BJ (cell line): ENCODE measurements around the gene IFI6. TPM values are rescaled to one million over a fixed set of nuclear protein-coding genes. Genes with fewer than 3 reads are reported as not detected.
"Not testable (repeated sequence)": the region's sequence is repeated elsewhere in the genome, so short reads cannot be mapped to it uniquely, and the experiment has no call there.

Experiments used
- CTCF ChIA-PET: fragments of 350-600 bp; formaldehyde crosslinking; extraction: SDS; loops from one replicate; lab custom pipeline; 2021; ENCODE audit warnings: antibody characterized with exemption, inconsistent platforms; lab: Yijun Ruan, JAX
- POLR2A ChIA-PET: fragments of 300-600 bp; sonication (Branson Sonifier 250); formaldehyde crosslinking; extraction: SDS; loops from one replicate; lab custom pipeline; 2021; ENCODE audit warnings: antibody characterized with exemption; lab: Charles Lee
- DNase-seq: peaks from one replicate; pipeline ENCODE4 v3.0.0-alpha.2; 2011; ENCODE audit warnings: low read depth
- H3K27me3 ChIP-seq: 2 replicates; pipeline ENCODE4 v1.6.0; 2011; ENCODE audit warnings: low read length; ENCODE audit not compliant: control insufficient read depth, insufficient read depth
- H3K36me3 ChIP-seq: 2 replicates; pipeline ENCODE4 v1.5.1; 2011; ENCODE audit warnings: low read length; ENCODE audit not compliant: control insufficient read depth, insufficient read depth
- H3K4me3 ChIP-seq: 2 replicates; pipeline ENCODE4 v1.5.1; 2011; ENCODE audit warnings: low read depth, mild to moderate bottlenecking, control low read depth, low read length
- CTCF ChIP-seq: IDR thresholded peaks from 2 replicates; pipeline ENCODE4 v1.5.1; 2011; ENCODE audit warnings: low read depth, mild to moderate bottlenecking, control low read depth, inconsistent platforms, low read length, moderate library complexity; ENCODE audit not compliant: insufficient read depth
- polyA plus RNA-seq: library from polyadenylated mRNA; depleted of rRNA; stranded (reverse); fragments of >200 nt; gene quantifications from 2 replicates; pipeline ENCODE4 v1.2.3, GENCODE V29; 2011

The IFI6 gene
- polyA plus RNA-seq, 1 experiment, result 68.0 TPM

- no peak for DNase-seq
- ChIA-PET CTCF (interaction anchor here (1.2 to 4.3 kb wide), 5 partner anchors 11 to 20 kb away, joined by 3 to 15 read pairs (median 4); no protein-coding TSS in a partner anchor), POLR2A (no interaction called here)
- Histone ChIP-seq H3K4me3 (no peak overlapping the region), H3K27me3 (no peaks in the 10 kb centered on the region), H3K36me3 (no peaks in the 10 kb centered on the region)
- no peak for TF ChIP-seq CTCF
Observed at GRCh38 chr1:27628712-27629111, 43.3 kb downstream of the IFI6 start.

GRCh38 chr1:27627733-27628132 lies 44.3 kb downstream of the IFI6 start:
- H3K4me3 ChIP-seq, H3K27me3 ChIP-seq, H3K36me3 ChIP-seq, DNase-seq, POLR2A ChIA-PET: not testable (repeated sequence)
- CTCF ChIA-PET, result interaction anchor here (1.0 to 4.3 kb wide), 4 partner anchors 11 to 19 kb away, joined by 4 to 15 read pairs (median 7); no protein-coding TSS in a partner anchor

DNA sequence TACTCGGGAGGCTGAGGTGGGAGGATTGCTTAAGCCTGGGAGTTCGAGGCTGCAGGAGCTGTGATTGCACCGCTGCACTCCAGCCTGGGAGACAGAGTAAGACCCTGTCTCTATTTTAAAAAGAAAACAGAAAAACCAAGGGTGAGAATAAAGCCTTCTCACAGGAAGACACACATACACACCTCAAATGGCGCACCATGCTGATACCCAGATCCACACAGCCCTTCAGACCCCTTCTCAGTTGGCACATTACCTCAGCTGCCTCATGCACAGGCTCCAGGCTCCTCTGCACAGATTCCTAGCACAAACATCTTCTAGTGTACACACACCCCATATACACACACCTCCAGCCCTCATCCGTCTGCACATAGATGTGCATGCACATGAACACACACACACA lies 44.9 kb downstream of the IFI6 start:
- no peak overlapping the region for H3K4me3 ChIP-seq
- no peak for TF ChIP-seq CTCF
- H3K27me3 ChIP-seq, result no peaks in the 10 kb centered on the region
- no peaks in the 10 kb centered on the region for H3K36me3 ChIP-seq
- no peak for DNase-seq
- CTCF ChIA-PET, result interaction anchor here (1.0 to 2.4 kb wide), 2 partner anchors 10 to 17 kb away, joined by 4 to 10 read pairs; no protein-coding TSS in a partner anchor
- POLR2A ChIA-PET, result no interaction called here

DNA sequence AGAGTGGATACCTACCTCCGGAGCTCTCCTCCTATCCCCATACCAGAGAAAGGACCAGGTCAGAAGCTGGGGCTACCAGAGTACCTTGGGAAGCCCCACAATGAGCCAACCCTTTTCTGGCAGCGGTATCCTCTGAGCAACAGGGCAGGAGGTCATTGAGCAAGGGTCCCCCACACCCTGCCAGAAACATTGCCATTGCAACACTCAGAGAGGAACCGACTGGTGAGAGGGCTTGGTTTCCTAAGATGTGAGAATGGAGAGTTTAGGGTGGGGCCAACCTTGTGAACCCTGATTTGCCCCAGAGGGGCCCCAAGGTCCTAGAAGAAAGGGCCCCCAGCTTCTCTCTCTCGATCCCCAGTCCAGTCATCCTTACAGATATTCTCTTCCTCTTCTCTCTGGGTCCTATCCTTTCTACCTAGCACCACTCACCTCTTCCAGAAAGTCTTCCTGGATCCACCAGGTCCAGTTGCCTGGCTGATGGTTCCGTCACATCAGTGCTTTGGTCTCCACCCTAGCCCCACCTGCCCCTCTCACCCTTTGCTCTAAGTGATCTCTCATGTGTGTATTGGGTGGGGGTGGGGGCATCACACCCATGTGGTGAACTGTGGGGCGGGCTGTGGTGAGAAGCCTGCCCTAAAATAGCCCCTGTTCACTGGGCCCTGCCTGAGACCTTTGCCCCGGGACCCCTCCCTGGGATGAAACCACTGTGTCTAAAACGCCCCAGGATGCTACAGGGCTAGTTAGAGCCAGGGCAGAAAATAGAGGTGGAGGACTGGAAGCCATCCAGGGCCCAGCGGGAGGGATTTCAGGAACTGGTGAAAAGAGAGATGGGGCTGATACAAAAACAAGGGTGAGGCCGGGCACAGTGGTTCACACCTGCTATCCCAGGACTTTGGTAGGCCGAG lies 45.7 kb downstream of the IFI6 start:
- Histone ChIP-seq H3K36me3 (no peaks in the 10 kb centered on the region), H3K27me3 (no peaks in the 10 kb centered on the region), H3K4me3 (no peak overlapping the region)
- ChIA-PET CTCF (interaction anchor here (1.0 to 2.4 kb wide), 4 partner anchors 10 to 20 kb away, joined by 4 to 10 read pairs (median 5); no protein-coding TSS in a partner anchor), POLR2A (no interaction called here)
- TF ChIP-seq CTCF, result no peak
- no peak for DNase-seq

GRCh38 chr1:27624467-27625178 lies 47.4 kb downstream of the IFI6 start:
- CTCF ChIA-PET, result interaction anchor here (0.8 to 1.9 kb wide), 6 partner anchors 9 to 45 kb away, joined by 3 to 6 read pairs (median 4); no protein-coding TSS in a partner anchor
- no peaks in the 10 kb centered on the region for H3K27me3 ChIP-seq
- H3K4me3 ChIP-seq, result no peak overlapping the region
- DNase-seq, result no peak
- POLR2A ChIA-PET, result no interaction called here
- TF ChIP-seq CTCF, result no peak
- H3K36me3 ChIP-seq, result no peaks in the 10 kb centered on the region
